ENCODE results near the gene UHRF1. TPM values are rescaled to one million over a fixed set of nuclear protein-coding genes. Genes with fewer than 3 reads are reported as not detected.

Gene UHRF1
- total and polyA plus RNA-seq, 4 donors: 0.06 to 57.4 (median 0.73) TPM

GRCh38 chr19:4923276-4923747 lies 14.0 kb downstream of the UHRF1 start:
- H3K4me3 ChIP-seq (ENCODE audit: low read depth in 1 of 3, low read length in 3 of 3): no peak overlapping the region
- no peaks in the 10 kb centered on the region for H3K27me3 ChIP-seq (ENCODE audit: control insufficient read depth in 4 of 4, insufficient read depth in 4 of 4, low read length in 3 of 4)
- no peaks in the 10 kb centered on the region for H3K9me3 ChIP-seq (ENCODE audit: control insufficient read depth in 4 of 4, low read length in 3 of 4)
- no peaks in the 10 kb centered on the region for H3K36me3 ChIP-seq (ENCODE audit: control insufficient read depth in 4 of 4, insufficient read depth in 3 of 4, low read depth in 1 of 4, low read length in 3 of 4)
- WGBS: 89% methylated on average over 21 of the region's 21 CpGs
- no peaks in the 10 kb centered on the region for H3K4me1 ChIP-seq (ENCODE audit: control insufficient read depth in 4 of 4, insufficient read depth in 4 of 4, low read length in 3 of 4)
- H3K27ac ChIP-seq (ENCODE audit: low read depth in 1 of 2, low read length in 2 of 2): no peak overlapping the region
- TF ChIP-seq FOXA1 (IDR thresholded peaks at IDR 0.05) (no peak), SP1 (IDR thresholded peaks at IDR 0.05) (no peak), HNF4A (conservative IDR thresholded peaks at IDR 0.05) (no peak), ATF3 (IDR thresholded peaks at IDR 0.05) (no peak), NR2F2 (IDR thresholded peaks at IDR 0.05) (no peak), TAF1 (conservative IDR thresholded peaks at IDR 0.05) (no peak), YY1 (IDR thresholded peaks at IDR 0.05) (no peak), RXRA (IDR thresholded peaks at IDR 0.05) (no peak), RAD21 (IDR thresholded peaks at IDR 0.05) (no peak), EGR1 (IDR thresholded peaks at IDR 0.05; ENCODE audit: low read depth in 2 of 2) (no peak), GABPA (IDR thresholded peaks at IDR 0.05 in 1 of 2, conservative IDR thresholded peaks at IDR 0.05 in 1 of 2) (no peak), JUND (IDR thresholded peaks at IDR 0.05) (no peak)
- H3K9ac ChIP-seq (ENCODE audit: low read depth in 1 of 2, low read length in 2 of 2): no peak overlapping the region
- DNase-seq (ENCODE audit: low spot score): no peak

- Histone ChIP-seq H3K4me3 (ENCODE audit: low read depth in 1 of 3, low read length in 3 of 3) (no peak overlapping the region), H3K9me3 (ENCODE audit: control insufficient read depth in 4 of 4, low read length in 3 of 4) (no peaks in the 10 kb centered on the region), H3K36me3 (ENCODE audit: control insufficient read depth in 4 of 4, insufficient read depth in 3 of 4, low read depth in 1 of 4, low read length in 3 of 4) (no peaks in the 10 kb centered on the region), H3K9ac (ENCODE audit: low read depth in 1 of 2, low read length in 2 of 2) (no peak overlapping the region), H3K27me3 (ENCODE audit: control insufficient read depth in 4 of 4, insufficient read depth in 4 of 4, low read length in 3 of 4) (no peaks in the 10 kb centered on the region), H3K4me1 (ENCODE audit: control insufficient read depth in 4 of 4, insufficient read depth in 4 of 4, low read length in 3 of 4) (no peaks in the 10 kb centered on the region), H3K27ac (ENCODE audit: low read depth in 1 of 2, low read length in 2 of 2) (no peak overlapping the region)
- WGBS: 96% methylated on average over 22 of the region's 22 CpGs
- TF ChIP-seq MAX (IDR thresholded peaks at IDR 0.05): no peak
- TF ChIP-seq HNF4A (conservative IDR thresholded peaks at IDR 0.05): no peak
- no peak for TF ChIP-seq TAF1 (conservative IDR thresholded peaks at IDR 0.05)
- no peak for TF ChIP-seq YY1 (IDR thresholded peaks at IDR 0.05)
- TF ChIP-seq SP1 (IDR thresholded peaks at IDR 0.05): no peak
- no peak for TF ChIP-seq FOXA1 (IDR thresholded peaks at IDR 0.05)
- no peak for TF ChIP-seq NR2F2 (IDR thresholded peaks at IDR 0.05)
- TF ChIP-seq GABPA (IDR thresholded peaks at IDR 0.05 in 1 of 2, conservative IDR thresholded peaks at IDR 0.05 in 1 of 2): no peak
- TF ChIP-seq CTCF (IDR thresholded peaks at IDR 0.05; ENCODE audit: low read depth, low read length, missing input control): no peak
- TF ChIP-seq EGR1 (IDR thresholded peaks at IDR 0.05; ENCODE audit: low read depth in 2 of 2): no peak
- no peak for TF ChIP-seq JUND (IDR thresholded peaks at IDR 0.05)
- TF ChIP-seq RXRA (IDR thresholded peaks at IDR 0.05): no peak
- no peak for TF ChIP-seq HNF4G (IDR thresholded peaks at IDR 0.05)
- TF ChIP-seq RAD21 (IDR thresholded peaks at IDR 0.05): no peak
- no peak for TF ChIP-seq ATF3 (IDR thresholded peaks at IDR 0.05)
- TF ChIP-seq ZBTB33 (IDR thresholded peaks at IDR 0.05): no peak
- no peak for TF ChIP-seq FOXA2 (IDR thresholded peaks at IDR 0.05)
- DNase-seq (ENCODE audit: low spot score): no peak
Observed at GRCh38 chr19:4929186-4929585, 19.9 kb downstream of the UHRF1 start.
